IMR-90 (cell line): ENCODE results near the gene HEPHL1. TPM values are rescaled to one million over a fixed set of nuclear protein-coding genes. Genes with fewer than 3 reads are reported as not detected.
"Not testable (repeated sequence)": the region's sequence is repeated elsewhere in the genome, so short reads cannot be mapped to it uniquely, and the experiment has no call there.

Experiments
- ATAC-seq: fragments of 200-7000 bp; cut with Tn5 transposase; 2 replicates; pipeline ENCODE4 v1.9.1; 2020; ENCODE audit warnings: low read depth, mild to moderate bottlenecking, moderate library complexity
- BruUV-seq: library from RNA; stranded (reverse); fragments of 400-500 nt; replicated peaks from 2 replicates; lab custom pipeline; 2021; lab: Mats Ljungman, UMichigan
- CTCF ChIA-PET: fragments of 300-600 bp; formaldehyde crosslinking; extraction: SDS; loops from one replicate; lab custom pipeline; 2021; ENCODE audit warnings: antibody characterized with exemption; lab: Yijun Ruan, JAX
- POLR2A ChIA-PET: fragments of 300-600 bp; sonication (Branson Sonifier 250); formaldehyde crosslinking; loops from one replicate; lab custom pipeline; 2022; ENCODE audit warnings: antibody characterized with exemption; ENCODE audit not compliant: unreplicated experiment; lab: Charles Lee
- DNase-seq: peaks from one replicate; pipeline ENCODE4 v3.0.0; 2013
- H2AFZ ChIP-seq: replicated peaks from 2 replicates; pipeline ENCODE3; 2013; ENCODE audit warnings: low read length, mild to moderate bottlenecking; ENCODE audit not compliant: poor library complexity
- H2AK5ac ChIP-seq: 2 replicates; pipeline ENCODE4 v1.6.1; 2013; ENCODE audit warnings: low read depth, low read length, inconsistent platforms
- H2AK9ac ChIP-seq: replicated peaks from 2 replicates; pipeline ENCODE3; 2013; ENCODE audit warnings: mild to moderate bottlenecking, low read depth, low read length, moderate library complexity; ENCODE audit not compliant: poor library complexity
- H2BK120ac ChIP-seq: 2 replicates; pipeline ENCODE4 v1.6.1; 2013; ENCODE audit warnings: low read depth, low read length, inconsistent platforms
- H2BK15ac ChIP-seq: 3 replicates; pipeline ENCODE4 v1.6.1; 2013; ENCODE audit warnings: low read depth, low read length, inconsistent platforms
- H2BK20ac ChIP-seq: 2 replicates; pipeline ENCODE4 v1.6.1; 2013; ENCODE audit warnings: low read depth, mild to moderate bottlenecking, inconsistent platforms, low read length, moderate library complexity
- H2BK5ac ChIP-seq: 2 replicates; pipeline ENCODE4 v1.6.1; 2013; ENCODE audit warnings: mild to moderate bottlenecking, low read depth, low read length, inconsistent platforms; ENCODE audit not compliant: poor library complexity, severe bottlenecking
- H3K14ac ChIP-seq: replicated peaks from 2 replicates; pipeline ENCODE4 v1.6.1; 2013; ENCODE audit warnings: low read depth, low read length, inconsistent platforms
- H3K18ac ChIP-seq: 2 replicates; pipeline ENCODE4 v1.6.1; 2013; ENCODE audit warnings: low read depth, low read length, control low read depth
- H3K23ac ChIP-seq: 2 replicates; pipeline ENCODE4 v1.6.1; 2013; ENCODE audit warnings: low read depth, low read length, inconsistent platforms
- H3K27ac ChIP-seq: 2 replicates; pipeline ENCODE4 v1.5.1; 2013; ENCODE audit warnings: mild to moderate bottlenecking, control low read depth, low read length; ENCODE audit not compliant: insufficient read depth
- H3K27me3 ChIP-seq: 2 replicates; pipeline ENCODE4 v1.6.1; 2013; ENCODE audit warnings: low read length; ENCODE audit not compliant: control insufficient read depth, insufficient read depth
- H3K36me3 ChIP-seq: 2 replicates; pipeline ENCODE4 v1.6.1; 2013; ENCODE audit warnings: low read length, mixed read lengths; ENCODE audit not compliant: control insufficient read depth, insufficient read depth
- H3K4ac ChIP-seq: 2 replicates; pipeline ENCODE4 v1.6.1; 2013; ENCODE audit warnings: low read depth, low read length, inconsistent platforms
- H3K4me1 ChIP-seq: 2 replicates; pipeline ENCODE4 v1.6.1; 2013; ENCODE audit warnings: low read length, mixed read lengths; ENCODE audit not compliant: control insufficient read depth, insufficient read depth
- H3K4me2 ChIP-seq: 2 replicates; pipeline ENCODE4 v1.6.1; 2013; ENCODE audit warnings: low read depth, mild to moderate bottlenecking, control low read depth, low read length, moderate library complexity
- H3K4me3 ChIP-seq: 2 replicates; pipeline ENCODE4 v1.5.1; 2013; ENCODE audit warnings: low read depth, mild to moderate bottlenecking, control low read depth, low read length, moderate library complexity; ENCODE audit not compliant: insufficient read depth
- H3K56ac ChIP-seq: 2 replicates; pipeline ENCODE4 v1.6.1; 2013; ENCODE audit warnings: low read length, inconsistent platforms; ENCODE audit not compliant: insufficient read depth; ENCODE audit errors: extremely low read depth
- H3K79me1 ChIP-seq, 2 experiments: 2 replicates each; pipeline ENCODE4 v1.6.1; 2013; ENCODE audit warnings: low read length in 2 of 2, inconsistent platforms in 1 of 2, low read depth in 1 of 2
- H3K9ac ChIP-seq: 2 replicates; pipeline ENCODE4 v1.6.1; 2013; ENCODE audit warnings: low read depth, low read length, control low read depth
- H3K9me1 ChIP-seq: 2 replicates; pipeline ENCODE4 v1.6.1; 2013; ENCODE audit warnings: low read length, inconsistent platforms; ENCODE audit not compliant: insufficient read depth
- H3K9me3 ChIP-seq: 2 replicates; pipeline ENCODE4 v1.6.1; 2013; ENCODE audit warnings: low read length; ENCODE audit not compliant: control insufficient read depth, insufficient read depth
- H4K20me1 ChIP-seq: 2 replicates; pipeline ENCODE4 v1.6.1; 2013; ENCODE audit warnings: low read length, inconsistent platforms; ENCODE audit not compliant: insufficient read depth
- H4K5ac ChIP-seq: 2 replicates; pipeline ENCODE4 v1.6.1; 2013; ENCODE audit warnings: mild to moderate bottlenecking, low read depth, low read length, control low read depth
- H4K8ac ChIP-seq, 2 experiments: 2 replicates each; pipeline ENCODE4 v1.6.1; 2013; ENCODE audit warnings: low read depth in 2 of 2, low read length in 2 of 2, control low read depth in 1 of 2, inconsistent platforms in 1 of 2
- H4K91ac ChIP-seq: 2 replicates; pipeline ENCODE4 v1.6.1; 2013; ENCODE audit warnings: low read depth, low read length, inconsistent platforms; ENCODE audit not compliant: insufficient read depth
- FOS ChIP-seq: fragments of 150-350 bp; IDR thresholded peaks from 2 replicates; pipeline ENCODE4 v1.6.1; 2016; ENCODE audit warnings: low read depth, low read length
- RAD21 ChIP-seq: IDR thresholded peaks from 2 replicates; pipeline ENCODE4 v1.6.1; 2012; ENCODE audit warnings: low read length, improper control_type of control experiment
- SMC3 ChIP-seq: fragments of 150-350 bp; IDR thresholded peaks from 2 replicates; pipeline ENCODE4 v1.6.1; 2016; ENCODE audit warnings: low read depth, mild to moderate bottlenecking, antibody characterized with exemption, low read length, moderate library complexity
- WGBS, 2 experiments: methylation state at CpG; one replicate each; pipeline versions ENCODE4 v1.1.5 to v1.1.7; 2013; ENCODE audit warnings: missing lambda C conversion rate in 2 of 2; ENCODE audit not compliant: insufficient read length in 1 of 2; ENCODE audit errors: extremely low coverage in 2 of 2; 5-methylcytosine and 5-hydroxymethylcytosine counted together
- dilution Hi-C: fragments of 300-500 bp; cut with HindIII; formaldehyde crosslinking; loops from one replicate; pipeline ENCODE4 v1.14.3; 2018; ENCODE audit warnings: low sequenced_read_pairs; ENCODE audit not compliant: unreplicated experiment
- in situ Hi-C: fragments of 300-500 bp; cut with MboI; formaldehyde crosslinking; loops from 3 replicates; pipeline ENCODE4 v1.14.3; 2019; ENCODE audit warnings: low sequenced_read_pairs, inconsistent platforms, mixed read lengths
- intact Hi-C: fragments of 100-400 bp; cut with micrococcal nuclease; formaldehyde crosslinking; loops from 2 replicates; pipeline ENCODE4 v1.10.0; 2022
- polyA plus RNA-seq, 3 experiments: library from polyadenylated mRNA; depleted of rRNA; stranded (reverse); fragments of >200 nt; gene quantifications; 2 replicates each; pipeline ENCODE4 v1.2.3, GENCODE V29; 2012; ENCODE audit warnings: low replicate concordance in 1 of 3
- total RNA-seq: library from RNA; depleted of rRNA; stranded (reverse); fragments of >200 nt; gene quantifications from 2 replicates; pipeline ENCODE4 v1.2.3, GENCODE V29; 2012
- TF ChIP-seq, protein P1 (sequence below): conservative IDR thresholded peaks from 2 replicates; pipeline ENCODE4 v1.5.1; 2012; ENCODE audit warnings: mild to moderate bottlenecking, low read depth, low read length, improper control_type of control experiment

The HEPHL1 gene
- total and polyA plus RNA-seq, 2 of the 4 experiments (the other 2 are of a cell fraction), result under 0.01 to 0.02 TPM

GRCh38 chr11:93974759-93975158, 46.4 kb upstream of the HEPHL1 start:
- Histone ChIP-seq H3K9ac (no peak overlapping the region), H4K91ac (no peak overlapping the region), H4K8ac (no peak overlapping the region), H2BK15ac (no peak overlapping the region), H3K27ac (no peak overlapping the region), H3K18ac (no peak overlapping the region), H3K36me3 (no peaks in the 10 kb centered on the region), H3K56ac (no peak overlapping the region), H2BK20ac (no peak overlapping the region), H2AK5ac (no peak overlapping the region), H4K20me1 (no peaks in the 10 kb centered on the region), H2AFZ (no peak overlapping the region), H3K4me2 (no peak overlapping the region), H2BK120ac (no peak overlapping the region), H3K23ac (no peak overlapping the region), H3K4ac (no peak overlapping the region), H3K4me1 (no peaks in the 10 kb centered on the region), H3K14ac (no peak overlapping the region), H3K9me1 (no peaks in the 10 kb centered on the region), H2AK9ac (no peak overlapping the region), H3K4me3 (no peak overlapping the region), H3K27me3 (peaks cover 3% of the 10 kb centered on the region), H3K9me3 (peaks cover 1% of the 10 kb centered on the region; the same call in 1 of the 2 replicates), H4K5ac (no peak overlapping the region), H3K79me1 (no peaks in the 10 kb centered on the region), H2BK5ac (no peak overlapping the region)
- dilution Hi-C loops (no loop called here), in situ Hi-C loops (no loop called here), intact Hi-C loops (no loop called here)
- ChIA-PET POLR2A (no interaction called here), CTCF (no interaction called here)
- TF ChIP-seq, protein P1, sequence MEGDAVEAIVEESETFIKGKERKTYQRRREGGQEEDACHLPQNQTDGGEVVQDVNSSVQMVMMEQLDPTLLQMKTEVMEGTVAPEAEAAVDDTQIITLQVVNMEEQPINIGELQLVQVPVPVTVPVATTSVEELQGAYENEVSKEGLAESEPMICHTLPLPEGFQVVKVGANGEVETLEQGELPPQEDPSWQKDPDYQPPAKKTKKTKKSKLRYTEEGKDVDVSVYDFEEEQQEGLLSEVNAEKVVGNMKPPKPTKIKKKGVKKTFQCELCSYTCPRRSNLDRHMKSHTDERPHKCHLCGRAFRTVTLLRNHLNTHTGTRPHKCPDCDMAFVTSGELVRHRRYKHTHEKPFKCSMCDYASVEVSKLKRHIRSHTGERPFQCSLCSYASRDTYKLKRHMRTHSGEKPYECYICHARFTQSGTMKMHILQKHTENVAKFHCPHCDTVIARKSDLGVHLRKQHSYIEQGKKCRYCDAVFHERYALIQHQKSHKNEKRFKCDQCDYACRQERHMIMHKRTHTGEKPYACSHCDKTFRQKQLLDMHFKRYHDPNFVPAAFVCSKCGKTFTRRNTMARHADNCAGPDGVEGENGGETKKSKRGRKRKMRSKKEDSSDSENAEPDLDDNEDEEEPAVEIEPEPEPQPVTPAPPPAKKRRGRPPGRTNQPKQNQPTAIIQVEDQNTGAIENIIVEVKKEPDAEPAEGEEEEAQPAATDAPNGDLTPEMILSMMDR, result no peak
- TF ChIP-seq FOS (no peak), RAD21 (no peak), SMC3 (no peak)
- DNase-seq, result no peak
- ATAC-seq, result no peak
- BruUV-seq, result no TSS peak

GRCh38 chr11:93976577-93977254, 44.4 kb upstream of the HEPHL1 start:
- H3K79me1 ChIP-seq, H2BK20ac ChIP-seq, H4K5ac ChIP-seq, H4K91ac ChIP-seq, H3K9ac ChIP-seq, H3K4ac ChIP-seq, H3K4me1 ChIP-seq, H3K27ac ChIP-seq, H3K23ac ChIP-seq, H3K4me2 ChIP-seq, H3K9me1 ChIP-seq, CTCF ChIA-PET, H2BK15ac ChIP-seq, H3K56ac ChIP-seq, H2BK120ac ChIP-seq, H3K14ac ChIP-seq, ATAC-seq, in situ Hi-C loops, H3K4me3 ChIP-seq, H2AK5ac ChIP-seq, H3K27me3 ChIP-seq, POLR2A ChIA-PET, H3K18ac ChIP-seq, H2AK9ac ChIP-seq, H2BK5ac ChIP-seq, dilution Hi-C loops, H3K9me3 ChIP-seq, DNase-seq, H2AFZ ChIP-seq, H4K20me1 ChIP-seq, H3K36me3 ChIP-seq, BruUV-seq, intact Hi-C loops, H4K8ac ChIP-seq: not testable (repeated sequence)
- no CpG with 5 or more reads among the region's 3 CpGs for WGBS, 2 experiments
